NCI-H1436 (cell line): ENCODE data around the gene UMAD1.

ENCODE experiments used
- DNase-seq: peaks from one replicate; lab custom pipeline; 2025; lab: John Stamatoyannopoulos, UW

UMAD1 gene

DNA sequence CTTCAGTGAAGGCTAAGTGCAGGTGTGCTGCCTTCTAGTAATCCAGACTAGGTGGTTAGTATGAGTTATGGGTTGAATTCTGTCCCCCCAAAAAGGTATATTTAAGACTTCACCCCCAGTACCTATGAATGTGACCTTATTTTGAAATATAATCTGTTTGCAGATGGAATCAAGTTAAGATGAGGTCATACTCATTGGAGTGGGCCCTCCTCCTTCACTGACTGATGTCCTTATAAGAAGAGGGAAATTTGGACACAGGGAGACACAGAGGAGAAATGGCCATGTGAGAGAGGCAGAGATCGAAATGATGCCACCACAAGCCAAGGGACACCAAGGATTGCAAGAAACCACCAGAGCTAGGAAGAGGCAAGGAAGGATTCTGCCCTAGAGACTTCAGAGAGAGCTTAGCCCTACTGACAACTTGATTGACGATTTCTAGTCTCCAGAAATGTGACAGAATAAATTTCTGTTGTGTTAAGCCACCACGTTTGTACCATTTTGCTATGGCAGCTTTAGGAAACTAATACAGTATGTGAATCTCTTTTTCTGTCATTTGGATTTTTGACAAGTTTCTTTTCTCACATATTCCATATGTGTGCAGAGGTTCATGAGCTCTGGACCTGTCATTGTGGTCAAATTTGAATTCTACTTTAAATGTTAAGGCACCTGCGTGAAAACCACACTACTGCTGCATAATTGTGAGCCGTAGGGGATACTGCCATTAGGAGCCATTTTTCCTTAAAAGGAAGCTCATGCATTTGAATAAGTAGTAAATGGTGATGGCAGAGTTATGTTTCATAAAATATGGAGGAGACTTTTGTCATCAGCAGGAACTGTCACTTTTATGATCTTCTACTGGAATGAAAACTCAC, 80.4 kb downstream of the UMAD1 start:
- no peak for DNase-seq

DNA sequence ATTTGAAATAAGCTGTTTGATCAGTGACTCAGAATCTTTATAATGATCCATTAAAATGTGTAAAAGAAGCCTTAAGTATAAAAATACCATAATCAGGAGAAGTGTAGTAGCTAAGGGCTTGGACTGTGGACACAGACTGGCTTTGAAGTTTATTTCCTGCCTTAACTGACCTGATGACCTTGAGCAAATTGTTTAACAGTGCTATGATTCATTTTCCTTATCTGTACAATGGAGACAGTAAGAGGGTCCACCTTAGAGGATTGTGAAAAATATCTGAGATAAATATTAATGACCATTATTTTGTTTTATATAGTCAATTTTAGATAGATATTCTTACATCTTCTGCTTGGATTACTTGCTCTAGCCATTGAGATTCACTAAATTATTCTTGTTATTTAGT, 91.2 kb downstream of the UMAD1 start:
- DNase-seq = no peak

DNA sequence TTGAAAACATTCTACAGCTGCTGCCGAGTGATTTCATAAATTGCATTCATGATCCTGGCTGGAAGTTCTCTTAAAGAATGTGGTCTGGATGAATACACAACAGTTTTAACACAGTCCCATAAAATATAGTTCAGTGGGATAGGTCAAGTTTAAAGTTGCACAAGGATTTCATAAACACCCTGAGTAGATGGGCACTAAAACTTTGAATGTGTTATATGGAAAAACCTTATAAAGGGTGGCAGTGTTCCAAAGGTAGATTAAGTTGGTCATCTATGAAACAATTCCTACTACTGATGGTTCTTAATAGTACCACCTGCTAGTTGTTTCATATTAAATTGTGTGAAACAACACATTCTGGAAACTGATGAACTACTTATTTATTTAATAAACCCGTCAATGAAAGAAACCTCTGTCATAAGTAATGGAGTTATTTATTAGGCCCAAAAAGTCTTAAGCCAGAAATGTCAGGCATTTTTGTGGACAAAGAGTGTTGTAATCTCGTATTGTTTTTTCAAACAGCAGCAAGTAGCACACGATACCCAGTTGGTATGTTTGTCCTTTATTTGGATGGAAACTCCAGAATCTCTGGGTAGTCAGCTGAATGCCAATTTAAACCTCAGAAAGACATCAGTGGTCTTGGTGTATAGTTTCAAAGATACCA, 92.2 kb downstream of the UMAD1 start:
- no peak for DNase-seq

DNA sequence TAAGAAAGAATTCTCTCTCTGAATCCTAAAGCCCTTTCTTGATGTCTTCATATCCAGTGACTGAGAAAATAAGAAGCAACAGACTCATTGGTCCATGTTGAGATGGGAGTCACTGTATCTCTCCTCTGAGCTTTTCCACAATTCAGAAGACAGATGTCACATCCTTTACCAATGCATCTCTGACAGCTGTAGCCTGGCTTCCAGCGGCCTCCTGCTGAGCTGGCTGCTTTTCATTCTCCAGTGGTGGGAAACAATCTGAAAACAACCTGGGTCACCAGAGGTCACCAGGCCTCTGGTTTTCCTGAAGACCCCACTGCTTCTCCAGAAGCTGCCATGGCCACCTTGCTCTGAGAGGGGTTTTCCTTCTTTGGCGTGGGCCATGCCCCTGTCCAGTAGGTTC, 96.1 kb downstream of the UMAD1 start:
- DNase-seq = no peak

DNA sequence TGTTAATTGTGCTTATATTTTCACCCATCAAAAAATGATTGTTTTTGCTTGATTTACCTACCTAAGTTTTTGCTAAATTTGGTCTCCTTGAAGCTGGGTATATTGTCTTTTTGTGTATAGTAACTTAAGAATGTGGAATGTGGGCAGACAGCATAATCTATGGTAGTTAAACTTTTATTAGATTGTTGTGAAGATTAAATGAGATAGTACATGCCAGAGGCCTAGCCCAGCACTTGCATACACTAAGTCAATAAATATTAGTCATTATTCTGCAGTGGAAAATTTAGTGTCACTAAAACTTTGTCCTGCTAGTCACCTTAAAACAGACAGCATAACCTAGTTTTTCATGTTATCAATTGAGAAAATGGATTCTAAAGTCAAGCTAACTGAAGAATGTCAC, 97.1 kb downstream of the UMAD1 start:
- no peak for DNase-seq

DNA sequence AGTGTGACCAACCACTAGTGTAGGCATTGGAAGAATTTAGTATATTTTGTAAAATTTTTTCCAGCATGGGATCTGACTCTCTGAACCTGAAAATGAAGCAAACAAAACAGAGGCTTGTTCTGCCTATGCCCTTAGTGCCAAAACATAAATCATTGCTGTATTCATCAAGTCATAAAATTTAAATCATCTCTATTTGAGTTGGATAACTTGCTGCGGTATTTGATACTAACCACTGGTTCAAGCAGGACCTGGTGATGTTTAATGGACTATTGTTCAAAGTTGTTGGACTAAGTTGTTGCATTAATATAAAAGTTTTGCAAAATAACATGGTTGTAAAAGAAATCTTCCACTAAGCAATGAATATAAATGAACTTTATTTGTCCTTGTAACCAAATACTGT, 97.6 kb downstream of the UMAD1 start:
- no peak for DNase-seq

DNA sequence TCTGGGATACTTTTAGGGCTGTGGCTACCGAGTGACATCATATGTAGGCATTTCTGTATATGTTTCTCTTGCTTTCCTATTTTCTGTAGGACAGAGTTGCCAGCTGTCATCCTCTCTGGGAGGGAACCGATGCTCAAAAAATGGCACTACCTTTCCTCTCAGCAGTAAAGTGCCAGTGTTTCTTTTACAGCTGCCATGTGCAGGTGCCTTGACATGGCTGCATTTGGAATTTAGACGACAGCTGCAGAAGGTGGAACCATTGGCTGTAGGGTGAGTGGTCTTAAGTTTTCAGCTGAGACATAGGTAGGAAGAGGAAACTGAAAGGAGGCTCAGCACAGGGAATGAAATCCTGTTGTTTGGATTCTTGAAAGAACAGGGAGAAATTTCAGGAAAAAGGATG, 98.1 kb downstream of the UMAD1 start:
- no peak for DNase-seq

DNA sequence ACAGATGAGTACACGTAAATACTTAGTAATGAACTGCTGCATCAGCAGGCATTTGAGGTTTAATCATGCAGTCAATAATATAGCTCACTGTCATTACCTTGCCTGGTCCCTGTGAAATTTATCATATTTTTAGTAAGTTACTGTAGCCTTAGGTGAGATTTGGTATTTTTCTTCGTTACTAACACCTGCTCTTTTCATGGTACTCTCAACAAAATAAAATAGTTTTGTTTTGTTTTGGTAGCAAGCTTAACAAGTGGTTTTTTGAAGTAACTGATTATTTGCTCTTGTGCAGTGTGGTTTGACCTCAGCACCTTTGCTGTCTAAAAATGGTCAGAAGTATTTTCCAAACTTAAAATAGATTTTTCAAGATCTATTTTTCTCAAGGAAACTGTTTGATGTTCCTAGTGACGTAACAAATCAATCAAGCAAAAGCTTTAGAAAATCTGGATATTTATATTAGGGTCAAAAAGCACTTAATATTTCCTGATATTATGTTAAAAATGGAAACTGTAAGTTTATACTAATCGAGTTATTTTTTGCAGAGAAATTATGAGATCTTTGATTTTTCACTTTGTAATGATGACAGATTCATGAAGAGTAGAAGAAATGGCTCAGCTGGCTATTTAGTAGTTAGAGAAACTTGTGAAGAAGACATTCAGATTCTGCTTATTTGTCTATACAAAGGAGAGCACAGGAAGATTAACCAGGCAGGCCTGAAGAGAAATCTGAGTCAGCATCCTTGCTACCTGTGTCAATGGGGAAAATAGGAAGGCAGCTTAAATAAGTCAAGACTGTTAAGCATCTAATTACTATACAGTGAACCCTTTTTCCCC, 98.9 kb downstream of the UMAD1 start:
- DNase-seq = no peak

DNA sequence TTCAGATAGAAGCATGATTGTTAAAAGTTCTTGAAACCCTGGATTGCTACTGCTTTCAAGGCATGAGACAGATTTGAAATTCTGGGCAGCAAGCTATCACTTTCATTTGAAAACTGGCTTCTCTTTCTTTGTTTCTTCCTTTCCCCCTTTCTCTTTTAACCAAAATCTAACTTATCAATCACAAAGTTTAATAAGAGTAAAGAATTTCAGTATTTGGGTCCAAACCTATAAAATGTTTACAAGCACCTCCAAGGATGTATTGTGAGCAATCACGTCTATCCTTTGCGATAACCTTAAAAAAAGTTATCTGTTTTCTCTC, 99.4 kb downstream of the UMAD1 start:
- DNase-seq = no peak

DNA sequence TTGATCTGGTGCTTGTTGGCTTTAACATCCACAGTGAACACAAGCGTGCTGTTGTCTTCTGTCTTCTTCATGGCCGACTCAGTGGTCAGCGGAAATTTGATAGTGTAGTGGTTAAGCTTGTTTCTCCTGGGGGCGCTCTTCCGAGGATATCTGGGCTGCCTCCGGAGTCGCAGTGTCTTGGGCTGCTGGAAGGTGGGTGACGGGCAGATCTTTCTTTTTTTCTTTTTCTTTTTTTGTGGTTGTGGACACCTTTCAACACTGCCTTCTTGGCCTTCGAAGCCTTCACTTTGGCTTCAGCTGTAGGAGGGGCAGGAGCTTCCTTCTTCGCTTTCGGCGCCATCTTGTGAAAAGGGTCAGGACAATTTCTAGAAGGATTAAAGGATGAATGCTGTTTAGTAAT, 101.7 kb downstream of the UMAD1 start:
- no peak for DNase-seq

DNA sequence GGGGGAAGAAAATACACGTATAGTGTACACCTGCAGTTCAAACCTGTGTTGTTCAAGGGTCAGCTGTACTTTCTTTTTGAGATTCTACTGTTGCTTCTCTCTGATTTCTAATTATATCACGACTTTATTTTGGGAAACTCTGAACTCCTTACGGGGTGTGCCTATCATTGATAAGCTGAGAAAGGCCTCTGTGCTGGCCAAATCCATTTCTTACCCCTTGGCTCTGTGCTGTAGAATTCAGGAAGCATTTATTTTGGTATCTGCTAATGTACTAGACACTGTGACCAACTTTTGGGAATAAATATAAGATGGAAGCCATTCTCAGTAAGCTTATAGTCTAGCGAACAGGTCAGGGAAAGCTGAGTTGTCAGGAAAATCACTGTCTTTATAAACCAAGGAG, 104.7 kb downstream of the UMAD1 start:
- no peak for DNase-seq

DNA sequence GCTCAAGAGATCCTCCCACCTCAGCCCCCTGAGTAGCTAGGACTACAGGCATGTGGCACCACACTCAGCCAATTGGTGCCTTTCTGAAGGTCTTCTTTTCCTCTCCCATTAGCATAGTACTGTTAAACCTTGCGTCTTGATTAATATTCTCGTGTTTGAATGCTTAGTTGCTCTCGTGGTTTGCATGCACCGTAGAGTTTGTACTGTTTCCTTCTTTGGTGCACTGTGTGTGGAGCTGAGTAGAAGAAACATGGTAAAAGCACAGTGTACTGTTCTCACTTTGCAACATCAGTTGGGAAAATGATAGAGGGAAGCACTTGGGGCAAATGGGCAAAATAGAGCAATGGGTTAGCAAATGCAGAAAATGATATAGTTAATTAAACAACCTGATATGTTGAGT, 105.4 kb downstream of the UMAD1 start:
- DNase-seq = no peak

DNA sequence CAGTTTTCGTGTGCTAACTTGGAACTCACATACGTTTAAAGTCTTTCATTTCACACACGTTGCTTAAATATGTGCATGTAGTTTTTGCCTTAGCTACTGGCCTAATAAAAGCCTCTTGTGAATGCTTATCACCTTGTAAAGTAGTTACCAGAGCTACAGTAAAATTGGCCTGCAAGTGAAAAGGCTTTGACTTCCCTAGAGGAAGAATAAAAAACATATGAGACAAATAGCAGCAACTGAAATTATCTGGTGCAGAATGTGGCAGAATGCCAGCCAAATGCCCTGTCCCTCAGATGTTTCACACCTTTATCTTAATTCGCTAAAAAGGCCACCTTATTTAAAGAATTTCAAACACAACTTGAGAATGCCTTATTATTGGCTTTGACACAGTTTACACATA, 105.9 kb downstream of the UMAD1 start:
- DNase-seq = peak; percentile 58

DNA sequence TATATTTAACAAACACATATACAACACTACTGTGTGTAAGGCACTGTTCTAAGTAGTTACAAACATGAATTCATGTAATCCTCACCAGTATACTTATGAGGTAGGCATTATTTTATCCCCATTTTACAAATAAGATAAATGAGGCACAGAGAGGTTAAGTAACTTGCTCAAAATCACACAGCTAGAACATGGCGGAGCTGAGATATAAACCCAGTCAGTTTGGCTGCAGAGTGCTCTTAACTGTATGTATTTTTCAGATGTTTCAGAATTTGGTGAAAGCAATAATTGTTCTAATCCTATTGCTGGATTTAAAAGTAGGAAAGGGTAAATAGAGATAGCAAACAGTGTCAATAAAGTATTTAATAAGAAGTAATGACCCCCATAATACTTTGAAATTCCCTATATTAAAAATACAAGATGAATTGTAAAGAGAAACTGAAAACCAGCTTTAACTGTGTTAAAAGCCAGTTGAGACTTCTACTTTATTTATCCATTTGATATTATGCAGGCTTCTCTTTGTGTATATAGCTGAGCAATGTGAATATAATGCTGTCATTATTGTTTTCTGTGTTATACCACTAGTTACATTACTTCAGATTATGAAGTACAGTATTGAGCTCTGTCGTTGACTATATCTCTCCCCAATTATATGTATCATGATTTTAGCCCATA, 110.2 kb downstream of the UMAD1 start:
- no peak for DNase-seq

DNA sequence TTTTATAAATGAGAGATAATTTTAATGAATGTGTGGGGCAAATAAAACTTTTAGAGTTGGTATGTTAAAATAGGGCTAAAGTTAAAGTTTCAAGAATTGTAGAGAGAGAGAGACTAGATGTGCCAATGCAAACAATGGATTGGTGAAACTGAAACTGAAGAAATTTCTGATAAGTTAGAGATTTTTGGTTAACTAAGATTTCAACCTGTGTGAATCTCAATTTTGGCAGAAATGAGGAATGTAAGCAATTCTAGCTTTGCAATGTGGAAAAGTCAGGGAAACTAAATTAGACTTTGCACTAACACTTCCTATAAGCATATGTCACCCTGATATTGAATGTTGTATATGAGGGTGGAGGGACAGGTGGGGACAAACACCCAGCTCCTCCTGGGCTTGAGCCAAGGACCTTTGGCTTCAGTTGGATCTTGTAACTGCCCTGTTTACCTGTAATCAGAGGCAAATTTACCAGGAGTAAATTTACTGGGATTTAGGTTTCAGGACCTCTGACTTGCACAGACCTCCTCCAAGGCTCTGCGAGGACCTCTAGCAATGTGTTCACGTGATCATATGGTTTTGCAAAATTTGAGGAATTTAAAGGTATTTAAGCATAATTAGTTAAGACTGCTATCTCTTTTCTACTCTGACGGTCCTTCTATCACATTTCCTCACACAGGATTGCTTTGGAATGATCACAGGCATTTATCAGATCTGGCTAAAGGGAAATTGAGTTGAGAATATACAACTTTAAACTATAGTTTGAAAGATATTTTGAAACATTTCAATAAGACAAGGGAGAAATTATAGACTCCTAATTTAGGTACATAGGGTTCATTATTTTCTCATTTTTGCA, 110.9 kb downstream of the UMAD1 start:
- DNase-seq = no peak

DNA sequence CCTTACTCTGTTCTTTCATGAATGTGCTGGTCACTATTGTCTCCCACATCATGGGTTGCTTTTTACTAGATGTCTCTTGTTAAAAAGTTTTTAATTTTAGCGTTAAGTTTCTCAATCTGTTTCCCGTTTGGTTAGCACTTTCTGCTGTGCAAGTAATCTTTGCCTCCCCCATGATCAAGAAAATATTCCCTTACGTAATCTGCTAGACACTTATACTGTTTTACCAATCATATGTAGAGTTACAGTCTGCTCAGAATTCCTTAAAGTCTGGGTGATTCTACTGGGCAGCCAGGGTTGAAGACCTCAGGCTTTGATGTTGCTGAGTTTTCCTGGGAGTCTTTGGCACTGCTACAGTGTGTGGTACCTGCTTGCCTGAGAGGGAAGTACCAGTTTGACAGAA, 116.0 kb downstream of the UMAD1 start:
- DNase-seq = no peak

DNA sequence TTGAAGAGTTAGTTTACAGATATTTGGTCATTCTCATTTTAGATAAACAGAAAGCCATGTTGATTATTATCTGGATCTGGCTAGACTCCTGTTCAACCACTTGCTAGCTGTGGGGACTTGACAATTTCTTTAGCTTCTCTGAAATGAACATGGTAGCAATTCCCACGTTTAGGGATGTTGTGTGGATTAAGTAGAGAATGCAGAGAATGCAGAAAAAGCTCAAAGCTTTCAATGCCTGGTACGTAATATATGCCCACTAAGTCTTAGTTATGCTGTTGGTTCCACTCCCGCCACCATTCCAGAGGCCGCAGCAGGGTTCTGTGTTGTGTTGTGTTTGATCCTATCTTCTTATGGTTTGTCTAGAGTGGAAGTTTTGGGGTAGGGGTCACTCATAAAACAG, 117.0 kb downstream of the UMAD1 start:
- DNase-seq = no peak

DNA sequence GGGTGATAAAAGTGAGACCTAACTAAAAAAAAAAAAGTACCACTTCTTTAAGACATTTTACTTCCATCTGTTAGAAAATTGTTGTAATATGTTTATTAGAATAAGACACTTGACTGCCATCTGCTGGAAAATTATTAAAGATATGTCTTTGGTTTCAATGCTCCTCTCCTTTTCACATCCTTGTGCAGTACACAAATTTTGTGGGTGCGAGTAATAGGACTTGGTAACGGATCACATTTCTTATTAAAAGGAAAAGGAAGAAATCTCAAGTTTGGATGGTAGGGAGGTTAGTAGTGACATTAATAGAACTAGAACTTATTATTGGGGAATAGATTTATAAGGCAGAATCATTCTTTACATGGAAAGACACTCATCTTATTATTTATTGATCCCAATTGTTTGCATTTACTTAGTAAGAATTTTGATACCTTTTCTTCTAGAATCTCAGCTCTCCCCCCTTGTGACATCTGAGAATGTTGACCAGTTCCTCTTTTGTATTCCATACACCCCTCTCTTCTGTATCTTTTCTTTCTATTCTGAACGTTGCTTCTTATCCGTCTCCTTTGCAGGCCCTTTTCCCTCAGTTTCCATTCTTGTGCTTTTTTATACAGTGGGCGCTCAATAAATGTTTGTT, 120.9 kb downstream of the UMAD1 start:
- DNase-seq = peak; percentile 59

DNA sequence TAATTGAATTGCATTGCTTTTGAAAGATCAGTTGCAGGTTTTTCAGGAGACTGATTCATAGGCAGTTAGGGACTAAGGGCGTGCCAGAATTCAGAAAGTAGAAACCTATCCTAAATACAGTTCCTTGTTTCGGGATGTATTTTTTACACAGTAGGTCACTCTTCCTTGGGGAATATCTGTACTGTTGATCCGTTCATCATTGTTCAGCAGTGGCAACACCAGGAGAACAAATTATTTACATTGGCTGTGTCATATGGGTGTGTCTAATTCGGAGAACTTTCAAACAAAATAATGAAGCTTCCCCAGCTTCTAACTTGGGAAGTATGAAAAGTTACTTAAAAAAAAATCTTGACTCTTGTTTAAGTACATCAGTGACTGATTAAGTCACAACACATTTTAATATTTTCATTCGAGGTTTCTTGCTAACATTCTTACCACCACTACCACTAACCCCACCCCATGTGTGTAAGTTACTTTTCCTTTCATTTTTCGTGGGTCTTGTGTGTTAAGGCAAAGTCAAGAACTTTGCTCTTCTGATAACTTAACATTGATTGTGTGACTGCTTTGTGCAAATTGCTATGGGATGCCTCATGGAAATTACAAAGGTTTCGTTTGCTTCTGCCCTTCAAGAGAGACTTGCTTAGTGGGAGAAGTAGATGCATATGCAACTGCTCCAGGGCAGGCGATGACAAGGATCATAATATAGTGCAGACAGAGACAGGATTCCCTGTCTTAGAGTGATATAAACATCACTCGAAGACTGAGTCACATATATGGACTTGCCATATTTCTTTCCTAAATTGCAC, 121.6 kb downstream of the UMAD1 start:
- no peak for DNase-seq
